ENCODE measurements around the gene ITPR1. TPM values are rescaled to one million over a fixed set of nuclear protein-coding genes. Genes with fewer than 3 reads are reported as not detected.
"Not testable (repeated sequence)": the region's sequence is repeated elsewhere in the genome, so short reads cannot be mapped to it uniquely, and the experiment has no call there.

Gene ITPR1
- total and polyA plus RNA-seq, 3 donors from 2014 or later = 26.5 to 129 (median 59.7) TPM

DNA sequence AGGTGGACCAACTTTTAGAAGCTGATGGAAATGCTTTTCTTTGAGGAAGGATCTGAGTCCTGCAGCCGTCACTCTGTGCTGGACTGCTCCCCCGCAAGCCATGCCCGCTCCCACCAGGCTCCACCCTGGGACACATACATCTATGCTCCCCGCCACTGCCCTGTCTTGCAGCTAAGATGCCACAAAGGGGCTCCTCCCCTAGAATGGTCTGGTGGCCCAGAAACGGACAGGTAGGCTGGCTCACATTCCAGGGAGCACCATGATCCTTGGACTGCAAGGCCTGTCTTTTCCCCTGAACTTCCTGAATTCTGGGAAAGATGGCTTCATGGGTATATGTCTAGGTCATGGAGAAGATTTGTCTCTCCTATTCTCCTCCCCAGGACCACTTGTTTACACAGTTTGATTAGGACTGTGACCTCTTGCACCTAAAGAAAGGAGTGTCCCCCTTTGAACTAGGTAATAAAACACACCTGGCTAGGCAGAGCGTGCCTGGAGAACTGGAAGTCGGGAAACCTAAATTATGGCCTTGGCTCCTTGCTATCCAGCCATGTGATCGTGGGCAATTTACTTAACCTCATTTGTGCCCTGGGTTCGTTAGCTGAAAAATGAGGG is 265.2 kb downstream of the ITPR1 start:
- intact Hi-C loops (cut with DNase I; ENCODE audit: low total_unique reads) = no loop called here
- 80 to 93% methylated on average over 9 of the region's 9 CpGs for WGBS, 2 donors

DNA sequence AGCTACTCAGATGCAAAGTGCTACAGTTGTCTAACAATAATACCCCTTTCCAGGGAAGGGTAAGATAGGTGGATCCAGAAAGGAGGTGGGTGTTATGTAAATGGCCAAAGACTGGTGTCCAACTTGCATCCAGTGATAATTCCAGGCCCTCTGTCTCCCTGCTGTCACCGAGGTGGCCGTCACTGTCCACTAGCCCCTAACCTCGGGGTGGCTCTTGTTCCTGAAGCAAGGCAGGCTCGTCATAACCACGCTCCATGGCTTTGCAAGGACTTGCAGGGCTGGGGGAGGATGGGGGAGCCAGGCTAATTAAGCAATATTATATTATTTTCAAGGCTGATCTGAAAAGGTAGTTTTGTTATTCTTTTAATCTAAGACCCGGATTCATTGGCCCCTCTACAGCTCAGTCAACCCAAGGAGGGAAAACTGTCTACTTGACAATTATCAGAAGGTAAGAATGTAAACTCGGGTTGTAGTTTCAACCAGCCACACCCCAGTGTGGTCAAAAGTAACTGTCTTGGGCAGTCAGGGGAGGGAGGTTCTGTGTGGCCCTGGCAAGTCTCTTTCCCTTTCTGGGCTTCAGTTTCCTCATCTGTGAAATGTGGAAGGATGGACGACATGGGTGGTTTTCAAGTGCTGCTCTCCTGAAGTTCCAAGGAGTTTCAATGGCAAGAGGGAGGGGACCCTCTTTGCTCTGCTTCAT is 266.0 kb downstream of the ITPR1 start:
- Histone ChIP-seq H3K4me1 (no peaks in the 10 kb centered on the region), H3K27ac (no peak overlapping the region), H3K27me3 (no peaks in the 10 kb centered on the region), H3K9me3 (no peaks in the 10 kb centered on the region), H3K4me3 (no peak overlapping the region), H3K36me3 (ENCODE audit: low read depth, missing control alignments) (no peaks in the 10 kb centered on the region)
- no peak for DNase-seq
- no peak for TF ChIP-seq POLR2A (IDR thresholded peaks at IDR 0.05)
- 81 to 91% methylated on average over 4 to 8 of the region's 8 CpGs for WGBS, 2 donors
- intact Hi-C loops (cut with DNase I; ENCODE audit: low total_unique reads) = no loop called here

More for the DNA sequence above, 265.2 kb downstream of the ITPR1 start:
- Histone ChIP-seq H3K27ac (no peak overlapping the region), H3K36me3 (ENCODE audit: low read depth, missing control alignments) (no peaks in the 10 kb centered on the region), H3K4me3 (no peak overlapping the region), H3K27me3 (no peaks in the 10 kb centered on the region), H3K4me1 (no peaks in the 10 kb centered on the region), H3K9me3 (no peaks in the 10 kb centered on the region)
- DNase-seq = no peak
- no peak for TF ChIP-seq POLR2A (IDR thresholded peaks at IDR 0.05)
- TF ChIP-seq, protein P1, sequence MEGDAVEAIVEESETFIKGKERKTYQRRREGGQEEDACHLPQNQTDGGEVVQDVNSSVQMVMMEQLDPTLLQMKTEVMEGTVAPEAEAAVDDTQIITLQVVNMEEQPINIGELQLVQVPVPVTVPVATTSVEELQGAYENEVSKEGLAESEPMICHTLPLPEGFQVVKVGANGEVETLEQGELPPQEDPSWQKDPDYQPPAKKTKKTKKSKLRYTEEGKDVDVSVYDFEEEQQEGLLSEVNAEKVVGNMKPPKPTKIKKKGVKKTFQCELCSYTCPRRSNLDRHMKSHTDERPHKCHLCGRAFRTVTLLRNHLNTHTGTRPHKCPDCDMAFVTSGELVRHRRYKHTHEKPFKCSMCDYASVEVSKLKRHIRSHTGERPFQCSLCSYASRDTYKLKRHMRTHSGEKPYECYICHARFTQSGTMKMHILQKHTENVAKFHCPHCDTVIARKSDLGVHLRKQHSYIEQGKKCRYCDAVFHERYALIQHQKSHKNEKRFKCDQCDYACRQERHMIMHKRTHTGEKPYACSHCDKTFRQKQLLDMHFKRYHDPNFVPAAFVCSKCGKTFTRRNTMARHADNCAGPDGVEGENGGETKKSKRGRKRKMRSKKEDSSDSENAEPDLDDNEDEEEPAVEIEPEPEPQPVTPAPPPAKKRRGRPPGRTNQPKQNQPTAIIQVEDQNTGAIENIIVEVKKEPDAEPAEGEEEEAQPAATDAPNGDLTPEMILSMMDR (IDR thresholded peaks at IDR 0.05) = no peak

DNA sequence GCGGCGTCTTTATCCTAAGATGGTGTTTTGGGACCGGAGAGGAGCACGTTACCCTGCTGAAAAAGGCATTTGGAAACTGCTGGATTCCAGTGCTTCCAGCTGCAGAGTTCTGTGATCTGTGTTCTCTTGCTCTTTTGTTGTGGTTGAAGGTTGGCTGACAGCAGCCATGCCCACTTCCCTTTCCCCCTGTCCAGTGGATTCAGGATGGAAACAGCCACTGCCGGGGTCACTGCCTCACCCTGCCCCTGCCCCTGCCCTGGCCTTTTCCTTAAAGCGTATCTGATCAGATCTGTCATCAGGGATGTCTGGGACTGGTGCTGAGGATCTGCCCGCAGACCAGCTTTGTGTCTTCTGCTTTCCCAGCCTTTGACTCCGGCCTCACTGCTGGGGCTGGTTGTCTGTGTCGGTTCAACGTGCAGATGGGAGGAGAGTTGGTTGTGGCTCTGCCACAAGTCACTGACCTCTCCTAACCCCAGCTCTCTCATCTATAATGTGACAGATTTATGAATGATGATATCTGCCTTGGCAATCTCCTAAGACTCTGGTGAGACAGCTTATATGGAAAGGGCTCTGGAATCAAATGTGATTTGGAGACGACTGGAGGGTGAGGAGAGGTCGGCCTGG is 266.7 kb downstream of the ITPR1 start:
- no peak overlapping the region for H3K27ac ChIP-seq
- no peak for TF ChIP-seq POLR2A (IDR thresholded peaks at IDR 0.05)
- TF ChIP-seq, protein P1 (IDR thresholded peaks at IDR 0.05) = no peak
- intact Hi-C loops (cut with DNase I; ENCODE audit: low total_unique reads) = no loop called here

DNA sequence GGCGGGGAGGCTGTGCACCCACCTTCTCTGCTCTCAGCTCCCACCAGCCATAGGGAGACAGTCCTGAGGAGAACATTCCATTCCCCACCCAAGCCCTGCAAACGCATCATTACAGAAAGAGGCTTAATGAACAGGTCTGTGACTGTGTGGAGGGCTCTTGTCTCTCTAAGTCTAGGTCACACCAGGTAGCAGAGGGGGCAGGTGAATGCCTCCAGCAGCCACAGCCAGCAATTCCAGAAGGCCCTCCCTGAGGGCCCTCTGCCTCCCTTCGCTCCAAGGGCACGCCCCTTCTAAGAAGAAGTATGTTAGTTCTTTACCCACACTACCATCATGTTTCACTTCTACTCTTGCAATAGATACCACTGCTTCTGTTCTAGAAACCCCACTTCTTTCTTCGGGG is 268.6 kb downstream of the ITPR1 start:
- 92 to 93% methylated on average over 5 of the region's 5 CpGs for WGBS, 2 donors
- H3K4me3 ChIP-seq = no peak overlapping the region
- intact Hi-C loops (cut with DNase I; ENCODE audit: low total_unique reads) = no loop called here

More for the DNA sequence above, 266.7 kb downstream of the ITPR1 start:
- no peaks in the 10 kb centered on the region for H3K36me3 ChIP-seq (ENCODE audit: low read depth, missing control alignments)
- no peak overlapping the region for H3K4me3 ChIP-seq
- no peaks in the 10 kb centered on the region for H3K9me3 ChIP-seq
- no peaks in the 10 kb centered on the region for H3K27me3 ChIP-seq
- WGBS, 2 donors = 78 to 79% methylated on average over 12 of the region's 12 CpGs
- no peaks in the 10 kb centered on the region for H3K4me1 ChIP-seq
- DNase-seq = no peak

DNA sequence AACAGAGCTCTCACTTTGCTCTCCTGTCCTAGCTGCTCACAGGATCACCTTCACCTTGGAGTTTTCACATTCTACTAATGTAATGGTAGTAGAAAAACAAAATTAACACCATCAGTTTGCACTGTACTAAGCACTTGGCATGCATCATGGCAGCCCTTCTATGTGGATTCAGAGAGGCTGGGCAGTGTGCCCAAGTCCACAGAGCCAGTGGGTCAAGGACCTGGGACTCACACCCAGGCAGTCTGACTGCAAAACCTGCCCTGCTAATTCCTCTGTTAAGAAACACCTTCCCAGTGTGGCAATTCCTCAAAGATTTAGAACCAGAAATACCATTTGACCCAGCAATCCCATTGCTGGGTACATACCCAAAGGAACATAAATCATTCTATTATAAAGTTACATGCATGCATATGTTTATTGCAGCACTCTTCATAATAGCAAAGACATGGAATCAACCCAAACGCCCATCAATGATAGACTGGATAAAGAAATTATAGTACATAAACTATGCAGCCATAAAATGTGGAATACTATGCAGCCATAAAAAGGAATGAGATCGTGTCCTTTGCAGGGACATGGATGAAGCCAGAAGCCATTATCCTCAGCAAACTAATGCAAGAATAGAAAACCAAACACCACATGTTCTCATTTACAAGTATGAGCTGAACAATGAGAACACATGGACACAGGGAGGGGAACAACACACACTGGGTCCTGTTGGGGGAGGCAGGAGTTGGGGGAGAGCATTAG is 269.5 kb downstream of the ITPR1 start:
- H3K9me3 ChIP-seq; H3K36me3 ChIP-seq (ENCODE audit: low read depth, missing control alignments); H3K27ac ChIP-seq; DNase-seq; H3K4me3 ChIP-seq; H3K27me3 ChIP-seq; intact Hi-C loops (cut with DNase I; ENCODE audit: low total_unique reads); H3K4me1 ChIP-seq: not testable (repeated sequence)
- 83 to 92% methylated on average over 2 of the region's 2 CpGs for WGBS, 2 donors

More for the DNA sequence above, 268.6 kb downstream of the ITPR1 start:
- Histone ChIP-seq H3K27ac (no peak overlapping the region), H3K36me3 (ENCODE audit: low read depth, missing control alignments) (no peaks in the 10 kb centered on the region), H3K4me1 (no peaks in the 10 kb centered on the region), H3K9me3 (no peaks in the 10 kb centered on the region), H3K27me3 (no peaks in the 10 kb centered on the region)
- DNase-seq = no peak
- TF ChIP-seq, protein P1 (IDR thresholded peaks at IDR 0.05) = no peak
- no peak for TF ChIP-seq POLR2A (IDR thresholded peaks at IDR 0.05)
